ENCODE results near the gene TK2.

TK2 gene

GRCh38 chr16:66547101-66547989, 2.6 kb downstream of the TK2 start:
- Histone ChIP-seq H3K4me1 (ENCODE audit: control insufficient read depth in 1 of 2, insufficient read depth in 2 of 2, low read length in 2 of 2) (peaks cover 22 to 37% of the 10 kb centered on the region in 2 donors), H3K27me3 (ENCODE audit: control insufficient read depth in 1 of 2, insufficient read depth in 2 of 2, low read length in 2 of 2) (no peaks in the 10 kb centered on the region), H3K27ac (ENCODE audit: low read depth, low read length) (no peak overlapping the region), H3K9me3 (ENCODE audit: control insufficient read depth in 1 of 2, low read length in 2 of 2) (no peaks in the 10 kb centered on the region), H3K9ac (ENCODE audit: low read depth in 1 of 2, low read length in 2 of 2) (no peak overlapping the region), H3K4me3 (ENCODE audit: low read depth in 1 of 2, low read length in 2 of 2) (no peak overlapping the region), H3K36me3 (ENCODE audit: control insufficient read depth in 1 of 2, insufficient read depth in 2 of 2, low read length in 2 of 2) (peaks cover 0 to 4% of the 10 kb centered on the region in 2 donors)

GRCh38 chr16:66544016-66544757, 5.7 kb downstream of the TK2 start:
- Histone ChIP-seq H3K9me3 (ENCODE audit: control insufficient read depth in 1 of 2, low read length in 2 of 2) (no peaks in the 10 kb centered on the region), H3K4me1 (ENCODE audit: control insufficient read depth in 1 of 2, insufficient read depth in 2 of 2, low read length in 2 of 2) (peaks cover 9 to 13% of the 10 kb centered on the region in 2 donors), H3K4me3 (ENCODE audit: low read depth in 1 of 2, low read length in 2 of 2) (no peak overlapping the region), H3K27me3 (ENCODE audit: control insufficient read depth in 1 of 2, insufficient read depth in 2 of 2, low read length in 2 of 2) (no peaks in the 10 kb centered on the region), H3K36me3 (ENCODE audit: control insufficient read depth in 1 of 2, insufficient read depth in 2 of 2, low read length in 2 of 2) (peaks cover 0 to 4% of the 10 kb centered on the region in 2 donors), H3K27ac (ENCODE audit: low read depth, low read length) (no peak overlapping the region), H3K9ac (ENCODE audit: low read depth in 1 of 2, low read length in 2 of 2) (no peak overlapping the region)

GRCh38 chr16:66543541-66543940, 6.4 kb downstream of the TK2 start:
- no peak overlapping the region for H3K4me3 ChIP-seq (ENCODE audit: low read depth in 1 of 2, low read length in 2 of 2)

GRCh38 chr16:66542396-66542795, 7.5 kb downstream of the TK2 start:
- peaks cover 0 to 6% of the 10 kb centered on the region in 2 donors for H3K36me3 ChIP-seq (ENCODE audit: control insufficient read depth in 1 of 2, insufficient read depth in 2 of 2, low read length in 2 of 2)
- H3K9me3 ChIP-seq (ENCODE audit: control insufficient read depth in 1 of 2, low read length in 2 of 2) = no peaks in the 10 kb centered on the region
- H3K9ac ChIP-seq (ENCODE audit: low read depth in 1 of 2, low read length in 2 of 2) = no peak overlapping the region
- no peak overlapping the region for H3K4me3 ChIP-seq (ENCODE audit: low read depth in 1 of 2, low read length in 2 of 2)
- no peaks in the 10 kb centered on the region for H3K27me3 ChIP-seq (ENCODE audit: control insufficient read depth in 1 of 2, insufficient read depth in 2 of 2, low read length in 2 of 2)
- no peak overlapping the region for H3K27ac ChIP-seq (ENCODE audit: low read depth, low read length)
- peaks cover 5 to 11% of the 10 kb centered on the region in 2 donors for H3K4me1 ChIP-seq (ENCODE audit: control insufficient read depth in 1 of 2, insufficient read depth in 2 of 2, low read length in 2 of 2)

More at GRCh38 chr16:66543541-66543940, 6.4 kb downstream of the TK2 start:
- Histone ChIP-seq H3K9ac (ENCODE audit: low read depth in 1 of 2, low read length in 2 of 2) (no peak overlapping the region), H3K27ac (ENCODE audit: low read depth, low read length) (no peak overlapping the region), H3K27me3 (ENCODE audit: control insufficient read depth in 1 of 2, insufficient read depth in 2 of 2, low read length in 2 of 2) (no peaks in the 10 kb centered on the region), H3K9me3 (ENCODE audit: control insufficient read depth in 1 of 2, low read length in 2 of 2) (no peaks in the 10 kb centered on the region), H3K4me1 (ENCODE audit: control insufficient read depth in 1 of 2, insufficient read depth in 2 of 2, low read length in 2 of 2) (peaks cover 10 to 13% of the 10 kb centered on the region in 2 donors), H3K36me3 (ENCODE audit: control insufficient read depth in 1 of 2, insufficient read depth in 2 of 2, low read length in 2 of 2) (peaks cover 0 to 4% of the 10 kb centered on the region in 2 donors)

- Histone ChIP-seq H3K27me3 (ENCODE audit: control insufficient read depth in 1 of 2, insufficient read depth in 2 of 2, low read length in 2 of 2) (no peaks in the 10 kb centered on the region), H3K9ac (ENCODE audit: low read depth in 1 of 2, low read length in 2 of 2) (no peak overlapping the region), H3K27ac (ENCODE audit: low read depth, low read length) (no peak overlapping the region), H3K4me1 (ENCODE audit: control insufficient read depth in 1 of 2, insufficient read depth in 2 of 2, low read length in 2 of 2) (peaks cover 5 to 11% of the 10 kb centered on the region in 2 donors), H3K9me3 (ENCODE audit: control insufficient read depth in 1 of 2, low read length in 2 of 2) (no peaks in the 10 kb centered on the region), H3K36me3 (ENCODE audit: control insufficient read depth in 1 of 2, insufficient read depth in 2 of 2, low read length in 2 of 2) (peaks cover 0 to 13% of the 10 kb centered on the region in 2 donors), H3K4me3 (ENCODE audit: low read depth in 1 of 2, low read length in 2 of 2) (no peak overlapping the region)
Measured at GRCh38 chr16:66541388-66542355, 8.2 kb downstream of the TK2 start.

GRCh38 chr16:66539623-66540469, 10.1 kb downstream of the TK2 start:
- peaks cover 5 to 11% of the 10 kb centered on the region in 2 donors for H3K4me1 ChIP-seq (ENCODE audit: control insufficient read depth in 1 of 2, insufficient read depth in 2 of 2, low read length in 2 of 2)
- no peak overlapping the region for H3K9ac ChIP-seq (ENCODE audit: low read depth in 1 of 2, low read length in 2 of 2)
- H3K27ac ChIP-seq (ENCODE audit: low read depth, low read length) = no peak overlapping the region
- no peak overlapping the region for H3K4me3 ChIP-seq (ENCODE audit: low read depth in 1 of 2, low read length in 2 of 2)
- H3K9me3 ChIP-seq (ENCODE audit: control insufficient read depth in 1 of 2, low read length in 2 of 2) = no peaks in the 10 kb centered on the region
- peaks cover 0 to 24% of the 10 kb centered on the region in 2 donors for H3K36me3 ChIP-seq (ENCODE audit: control insufficient read depth in 1 of 2, insufficient read depth in 2 of 2, low read length in 2 of 2)
- no peaks in the 10 kb centered on the region for H3K27me3 ChIP-seq (ENCODE audit: control insufficient read depth in 1 of 2, insufficient read depth in 2 of 2, low read length in 2 of 2)

- Histone ChIP-seq H3K36me3 (ENCODE audit: control insufficient read depth in 1 of 2, insufficient read depth in 2 of 2, low read length in 2 of 2) (peaks cover 4 to 24% of the 10 kb centered on the region in 2 donors), H3K9ac (ENCODE audit: low read depth in 1 of 2, low read length in 2 of 2) (no peak overlapping the region), H3K27ac (ENCODE audit: low read depth, low read length) (peak overlapping the region; percentile 30)
Measured at GRCh38 chr16:66538910-66539309, 11.0 kb downstream of the TK2 start.

GRCh38 chr16:66537236-66537635, 12.7 kb downstream of the TK2 start:
- Histone ChIP-seq H3K4me1 (ENCODE audit: control insufficient read depth in 1 of 2, insufficient read depth in 2 of 2, low read length in 2 of 2) (peaks cover 5 to 11% of the 10 kb centered on the region in 2 donors), H3K9me3 (ENCODE audit: control insufficient read depth in 1 of 2, low read length in 2 of 2) (no peaks in the 10 kb centered on the region), H3K27me3 (ENCODE audit: control insufficient read depth in 1 of 2, insufficient read depth in 2 of 2, low read length in 2 of 2) (no peaks in the 10 kb centered on the region), H3K36me3 (ENCODE audit: control insufficient read depth in 1 of 2, insufficient read depth in 2 of 2, low read length in 2 of 2) (peaks cover 4 to 24% of the 10 kb centered on the region in 2 donors), H3K27ac (ENCODE audit: low read depth, low read length) (no peak overlapping the region), H3K4me3 (ENCODE audit: low read depth in 1 of 2, low read length in 2 of 2) (no peak overlapping the region), H3K9ac (ENCODE audit: low read depth in 1 of 2, low read length in 2 of 2) (no peak overlapping the region)

More at GRCh38 chr16:66538910-66539309, 11.0 kb downstream of the TK2 start:
- Histone ChIP-seq H3K27me3 (ENCODE audit: control insufficient read depth in 1 of 2, insufficient read depth in 2 of 2, low read length in 2 of 2) (no peaks in the 10 kb centered on the region), H3K4me1 (ENCODE audit: control insufficient read depth in 1 of 2, insufficient read depth in 2 of 2, low read length in 2 of 2) (peaks cover 5 to 11% of the 10 kb centered on the region in 2 donors), H3K9me3 (ENCODE audit: control insufficient read depth in 1 of 2, low read length in 2 of 2) (no peaks in the 10 kb centered on the region), H3K4me3 (ENCODE audit: low read depth in 1 of 2, low read length in 2 of 2) (no peak overlapping the region)

GRCh38 chr16:66536525-66536924, 13.4 kb downstream of the TK2 start:
- Histone ChIP-seq H3K36me3 (ENCODE audit: control insufficient read depth in 1 of 2, insufficient read depth in 2 of 2, low read length in 2 of 2) (peaks cover 6 to 24% of the 10 kb centered on the region in 2 donors), H3K4me1 (ENCODE audit: control insufficient read depth in 1 of 2, insufficient read depth in 2 of 2, low read length in 2 of 2) (peaks cover 5 to 11% of the 10 kb centered on the region in 2 donors), H3K27ac (ENCODE audit: low read depth, low read length) (no peak overlapping the region), H3K9ac (ENCODE audit: low read depth in 1 of 2, low read length in 2 of 2) (no peak overlapping the region), H3K27me3 (ENCODE audit: control insufficient read depth in 1 of 2, insufficient read depth in 2 of 2, low read length in 2 of 2) (no peaks in the 10 kb centered on the region), H3K4me3 (ENCODE audit: low read depth in 1 of 2, low read length in 2 of 2) (no peak overlapping the region), H3K9me3 (ENCODE audit: control insufficient read depth in 1 of 2, low read length in 2 of 2) (no peaks in the 10 kb centered on the region)
